Transverse colon (tissue), 4 donors: ENCODE results near the gene NOC4L.

Experiments
- CTCF ChIP-seq, 5 experiments: fragments of 200-600 bp in 3 of 5; fragments of 450-650 bp in 2 of 5; sonication (generic) in 3 of 5; IDR thresholded peaks; 1 replicate in 2 of 5; 2 replicates in 3 of 5; pipeline ENCODE4 v1.5.1; 2016 to 2017; ENCODE audit warnings: antibody characterized with exemption in 5 of 5, inconsistent platforms in 3 of 5, mild to moderate bottlenecking in 2 of 5, moderate library complexity in 1 of 5
- POLR2AphosphoS5 ChIP-seq, 3 donors: sonication (generic); formaldehyde crosslinking; IDR thresholded peaks; one replicate each; pipeline ENCODE4 v1.6.1; 2016; ENCODE audit warnings: antibody characterized with exemption in 3 of 3

- TF ChIP-seq CTCF (IDR thresholded peaks at IDR 0.05) (no peak), POLR2AphosphoS5 (IDR thresholded peaks at IDR 0.05) (no peak)
Observed at GRCh38 chr12:132124766-132125425, 19.4 kb upstream of the NOC4L start.
